Activated CD8-positive, alpha-beta memory T cell treated with anti-CD3 and anti-CD28 coated beads, Interleukin-2, amount 50 U/mL, for 48 hours (primary cell): Measurements from ENCODE around the gene OSBPL7.

Experiments
- DNase-seq: peaks from one replicate; pipeline ENCODE4 v3.0.0-alpha.2; 2020

OSBPL7 gene

DNA sequence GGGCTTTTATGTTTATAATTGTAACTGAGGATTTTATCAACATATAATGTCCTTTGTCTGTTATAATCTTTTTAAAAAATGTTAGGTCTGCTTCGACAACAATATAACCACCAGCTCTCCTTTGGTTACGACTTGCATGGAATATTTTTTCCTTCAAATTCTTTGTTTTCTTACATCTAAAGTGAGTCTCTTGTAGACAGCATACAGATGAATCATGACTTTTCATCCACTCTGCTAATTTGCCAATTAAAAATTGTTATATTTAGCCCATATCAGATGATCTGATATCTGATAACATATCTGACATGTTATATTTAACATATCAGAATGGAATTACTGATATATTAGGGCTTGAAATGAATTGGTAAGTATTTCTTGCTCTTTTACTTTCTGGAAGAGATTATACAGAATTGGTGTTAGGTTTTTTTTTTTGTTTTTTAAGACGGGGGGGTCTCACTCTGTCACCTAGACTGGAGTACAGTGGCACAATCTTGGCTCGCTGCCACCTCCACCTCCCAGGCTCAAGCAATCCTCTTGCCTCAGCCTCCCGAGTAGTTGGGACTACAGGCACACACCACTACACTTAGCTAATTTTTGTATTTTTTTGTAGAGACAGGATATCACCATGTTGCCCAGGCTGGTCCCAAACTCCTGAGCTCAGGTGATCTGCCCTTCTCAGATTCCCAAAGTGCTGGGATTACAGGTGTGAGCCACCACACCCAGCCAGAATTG lies 61.0 kb downstream of the OSBPL7 start:
- no peak for DNase-seq

DNA sequence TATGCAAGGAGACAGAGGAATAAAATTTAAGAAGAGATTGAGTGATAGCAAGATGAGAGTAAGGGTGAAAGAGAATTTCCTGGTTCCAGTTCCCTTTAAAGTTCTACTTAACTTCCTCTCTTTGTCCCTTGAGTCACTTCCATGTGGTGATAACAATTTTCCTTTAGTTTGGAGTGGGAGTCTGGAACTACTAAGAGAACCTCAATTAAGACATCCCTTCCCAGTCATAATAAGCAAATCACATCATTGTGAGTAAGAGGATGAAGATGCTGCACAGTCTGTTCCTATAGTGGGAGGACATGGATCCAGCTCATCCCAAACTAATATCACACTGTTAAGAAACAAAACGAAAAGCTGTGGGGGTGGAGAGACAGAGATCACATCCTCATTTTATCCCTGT lies 64.2 kb downstream of the OSBPL7 start:
- DNase-seq = no peak
